ENCODE data around the gene STAP1.

DNA sequence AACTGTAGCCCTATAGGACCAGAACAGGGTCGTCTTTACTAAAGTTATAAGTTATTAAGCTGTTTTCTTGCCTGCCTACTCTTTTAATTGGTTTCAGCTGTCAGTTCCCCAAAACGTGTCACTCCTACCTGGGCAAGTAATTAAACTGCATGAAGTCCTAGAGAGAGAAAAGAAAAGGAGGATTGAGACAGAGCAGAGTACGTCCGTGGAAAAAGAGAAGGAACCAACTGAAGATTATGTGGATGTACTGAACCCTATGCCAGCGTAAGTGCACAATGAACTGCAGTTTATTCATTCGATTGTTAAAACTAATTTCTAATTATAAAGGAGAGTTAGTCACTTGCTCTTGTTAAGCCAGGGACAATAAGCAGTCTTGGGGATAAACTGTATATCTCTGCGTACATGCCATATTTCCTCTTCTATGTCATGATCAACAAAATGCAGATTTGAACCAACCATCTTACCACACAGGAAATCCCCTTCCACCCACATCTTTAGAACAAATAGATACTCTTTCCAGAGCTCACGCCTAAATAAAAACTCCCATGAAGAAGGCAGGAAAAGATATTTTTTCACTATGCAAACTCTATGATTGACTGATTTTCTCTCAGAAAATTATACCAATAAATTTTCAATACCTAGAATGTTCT, 22.8 kb downstream of the STAP1 start:
- TF ChIP-seq EP300 (IDR thresholded peaks at IDR 0.05; ENCODE audit: borderline replicate concordance) (no peak), TAF1 (IDR thresholded peaks at IDR 0.05; ENCODE audit: low read depth) (no peak)
- TF ChIP-seq, protein P1, sequence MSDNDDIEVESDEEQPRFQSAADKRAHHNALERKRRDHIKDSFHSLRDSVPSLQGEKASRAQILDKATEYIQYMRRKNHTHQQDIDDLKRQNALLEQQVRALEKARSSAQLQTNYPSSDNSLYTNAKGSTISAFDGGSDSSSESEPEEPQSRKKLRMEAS (IDR thresholded peaks at IDR 0.05), result no peak

All from Ishikawa (cell line).